Gastrocnemius medialis (tissue), 4 donors: ENCODE results near the gene TFCP2L1.

Experiments
- CTCF ChIP-seq, 5 experiments: fragments of 450-650 bp in 3 of 5; fragments of 200-600 bp in 2 of 5; sonication (generic) in 2 of 5; IDR thresholded peaks in 4 of 5; conservative IDR thresholded peaks in 1 of 5; 1 replicate in 4 of 5; 2 replicates in 1 of 5; pipeline ENCODE4 v1.5.1; 2016 to 2019; ENCODE audit warnings: antibody characterized with exemption in 5 of 5, mild to moderate bottlenecking in 3 of 5, moderate library complexity in 3 of 5
- POLR2A ChIP-seq, 2 donors: fragments of 450-650 bp; IDR thresholded peaks; one replicate each; pipeline ENCODE4 v1.6.1; 2017; ENCODE audit warnings: antibody characterized with exemption in 2 of 2, mild to moderate bottlenecking in 2 of 2, moderate library complexity in 2 of 2

- TF ChIP-seq CTCF (IDR thresholded peaks at IDR 0.05 in 4 of 5, conservative IDR thresholded peaks at IDR 0.05 in 1 of 5) (no peak), POLR2A (IDR thresholded peaks at IDR 0.05) (no peak)
Observed at GRCh38 chr2:121251497-121251896, 33.5 kb downstream of the TFCP2L1 start.
